ENCODE measurements around the gene CCDC88A.

Gene CCDC88A

GRCh38 chr2:55239656-55240222, 179.9 kb downstream of the CCDC88A start:
- DNase-seq (ENCODE audit: low read depth in 2 of 2): no peak
